Gastrocnemius medialis (tissue), 4 donors: ENCODE results near the gene NCKAP1.

ENCODE experiments used
- CTCF ChIP-seq, 5 experiments: fragments of 450-650 bp in 3 of 5; fragments of 200-600 bp in 2 of 5; sonication (generic) in 2 of 5; IDR thresholded peaks in 4 of 5; conservative IDR thresholded peaks in 1 of 5; 1 replicate in 4 of 5; 2 replicates in 1 of 5; pipeline ENCODE4 v1.5.1; 2016 to 2019; ENCODE audit warnings: antibody characterized with exemption in 5 of 5, mild to moderate bottlenecking in 3 of 5, moderate library complexity in 3 of 5
- POLR2A ChIP-seq, 2 donors: fragments of 450-650 bp; IDR thresholded peaks; one replicate each; pipeline ENCODE4 v1.6.1; 2017; ENCODE audit warnings: antibody characterized with exemption in 2 of 2, mild to moderate bottlenecking in 2 of 2, moderate library complexity in 2 of 2

GRCh38 chr2:182952741-182953450 lies 85.4 kb downstream of the NCKAP1 start:
- TF ChIP-seq CTCF (IDR thresholded peaks at IDR 0.05 in 4 of 5, conservative IDR thresholded peaks at IDR 0.05 in 1 of 5) (no peak), POLR2A (IDR thresholded peaks at IDR 0.05) (no peak)
